Sciatic nerve (tissue), 2 donors: Measurements from ENCODE around the gene GTF2A1L. TPM values are rescaled to one million over a fixed set of nuclear protein-coding genes. Genes with fewer than 3 reads are reported as not detected.
"Not testable (repeated sequence)": the region's sequence is repeated elsewhere in the genome, so short reads cannot be mapped to it uniquely, and the experiment has no call there.

Experiments used
- ATAC-seq: fragments of 200-7000 bp; cut with Tn5 transposase; one replicate; pipeline ENCODE4 v1.9.1; 2020; ENCODE audit warnings: mild to moderate bottlenecking, moderate library complexity
- DNase-seq: peaks from one replicate; pipeline ENCODE4 v3.0.0-alpha.2; 2020; ENCODE audit warnings: low spot score
- intact Hi-C: fragments of 100-400 bp; cut with DNase I; formaldehyde crosslinking; loops from one replicate; pipeline ENCODE4 v1.14.2; 2022
- total RNA-seq: library from RNA; stranded (reverse); fragmentation: NEBNext Ultra II Directional; extraction: Animal tissue kit (Norgen Biotek cat#: 25700); gene quantifications from one replicate; pipeline ENCODE4 v1.2.1, GENCODE V29; 2021
- donor health status: DM: no; HTN: no; CAD: no.
- donor health status: DM: no; HTN: no; CAD: no.

GTF2A1L gene
- total RNA-seq, 1 donor from 2014 or later: 1.4 TPM

DNA sequence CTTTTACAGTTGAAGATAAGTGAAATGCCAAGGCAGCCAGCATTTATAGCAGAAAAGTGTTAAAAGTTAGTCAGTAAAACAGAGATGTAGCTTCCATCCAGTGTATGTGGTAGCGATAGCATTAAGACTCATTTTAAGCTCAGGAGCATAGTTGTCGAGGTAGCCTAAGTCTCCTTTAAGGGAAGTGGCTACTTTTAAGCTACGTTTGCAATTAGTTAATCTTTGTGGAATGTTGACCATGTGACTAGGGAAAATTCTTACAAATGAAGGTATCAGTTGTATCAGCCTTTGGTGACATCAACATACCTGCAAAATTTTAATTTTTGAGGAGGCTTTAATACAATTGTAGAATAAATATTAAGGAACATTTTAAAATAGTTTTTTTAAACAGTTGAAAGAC is 76.0 kb downstream of the GTF2A1L start:
- no peak for DNase-seq
- no peak for ATAC-seq
- intact Hi-C loops: no loop called here

DNA sequence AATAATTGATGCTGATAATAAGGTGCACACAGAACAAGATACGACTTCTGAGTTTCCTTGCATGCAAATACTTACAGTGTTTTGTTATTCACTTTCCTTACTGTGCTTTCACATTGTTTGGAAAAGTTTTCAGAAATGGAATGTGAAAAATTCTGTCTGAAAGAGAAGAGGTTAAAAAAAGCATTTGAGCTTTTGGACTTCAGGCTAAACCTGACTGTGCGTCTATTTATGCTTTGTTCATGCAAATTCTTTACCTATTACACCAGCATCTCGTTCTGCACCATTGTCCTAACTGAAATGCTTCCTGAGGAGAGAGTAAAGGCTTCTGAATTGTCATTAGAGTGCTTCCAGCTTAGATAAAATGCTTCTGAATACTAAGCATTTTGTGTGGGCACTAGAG is 76.5 kb downstream of the GTF2A1L start:
- intact Hi-C loops: no loop called here
- no peak for ATAC-seq
- DNase-seq: no peak

DNA sequence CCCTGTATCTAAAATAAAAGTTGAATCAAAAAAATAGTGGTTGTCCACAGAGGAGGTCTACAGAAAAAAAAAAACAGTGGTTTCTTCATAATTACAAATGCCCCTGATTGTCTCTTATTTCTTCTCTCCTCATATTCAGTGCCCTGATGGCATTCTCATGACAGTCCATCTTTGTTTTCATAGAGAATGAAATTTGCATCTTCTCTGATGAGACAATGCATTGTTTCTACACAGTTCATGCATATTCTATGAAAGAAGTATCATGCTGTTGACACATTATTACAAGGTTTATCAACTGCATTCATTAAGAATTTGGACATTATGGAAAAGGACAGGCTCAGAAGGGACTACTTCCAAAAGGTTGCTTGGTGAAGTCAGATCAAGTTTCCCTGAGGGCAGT is 78.3 kb downstream of the GTF2A1L start:
- intact Hi-C loops: no loop called here
- DNase-seq (no peak), ATAC-seq (no peak)

DNA sequence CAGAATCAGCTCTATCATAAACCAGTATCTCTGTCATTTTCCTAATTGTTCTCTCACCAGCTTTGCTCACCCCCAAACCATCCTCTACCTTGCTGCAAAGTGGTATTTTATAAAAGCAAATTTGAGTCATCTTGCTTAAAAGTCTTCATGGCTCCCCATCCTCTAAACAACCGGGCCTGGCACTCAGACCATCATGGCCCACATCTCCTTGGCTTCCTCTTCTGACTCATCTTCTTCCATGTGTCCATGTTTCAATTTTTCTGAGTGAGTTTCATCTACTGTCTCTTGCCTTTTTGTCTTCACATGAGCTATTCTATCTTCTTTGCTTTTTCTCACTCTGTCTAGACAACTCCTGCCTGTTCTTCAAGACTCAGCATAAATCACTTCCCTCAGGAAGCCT is 79.2 kb downstream of the GTF2A1L start:
- ATAC-seq (no peak), DNase-seq (no peak)
- intact Hi-C loops: no loop called here

DNA sequence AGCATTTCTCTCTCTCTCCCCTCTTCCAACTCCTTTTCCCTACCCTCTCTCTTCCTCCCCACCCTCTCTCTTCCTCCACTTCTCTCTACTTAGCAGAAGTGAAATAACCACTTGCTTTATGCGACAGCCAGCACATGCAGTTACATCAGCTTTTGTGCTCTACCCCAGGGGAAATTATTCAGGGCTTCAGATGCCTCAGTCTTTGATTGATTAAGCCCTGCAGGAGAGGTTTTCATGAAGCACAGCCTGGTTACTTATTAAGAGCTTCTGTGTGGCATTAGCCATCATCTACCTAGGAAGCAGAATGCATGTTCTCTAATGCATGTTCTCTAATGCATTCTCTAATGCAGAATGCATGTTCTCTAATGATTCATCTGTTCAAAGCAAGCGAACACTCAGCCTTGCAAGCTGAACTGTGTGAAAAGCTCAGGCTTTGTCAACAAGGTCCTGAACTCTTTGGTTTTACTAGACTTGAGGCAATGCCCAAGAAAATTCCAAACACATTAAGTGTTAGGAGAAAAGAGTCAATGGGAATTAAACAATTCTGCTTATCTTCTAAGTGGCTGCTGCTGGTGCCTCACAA is 81.8 kb downstream of the GTF2A1L start:
- ATAC-seq: no peak
- intact Hi-C loops: no loop called here
- DNase-seq: no peak

DNA sequence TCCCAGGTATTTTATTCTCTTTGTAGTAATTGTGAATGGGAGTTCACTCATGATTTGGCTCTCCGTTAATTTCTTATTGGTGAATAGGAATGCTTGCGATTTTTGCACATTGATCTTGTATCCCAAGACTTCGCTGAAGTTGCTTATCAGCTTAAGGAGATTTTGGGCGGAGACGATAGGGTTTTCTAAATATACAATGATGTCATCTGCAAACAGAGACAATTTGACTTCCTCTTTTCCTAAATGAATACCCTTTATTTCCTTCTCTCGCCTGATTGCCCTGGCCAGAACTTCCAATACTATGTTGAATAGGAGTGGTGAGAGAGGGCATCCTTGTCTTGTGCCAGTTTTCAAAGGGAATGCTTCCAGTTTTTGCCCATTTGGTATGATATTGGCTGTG is 86.0 kb downstream of the GTF2A1L start:
- intact Hi-C loops, DNase-seq, ATAC-seq: not testable (repeated sequence)

DNA sequence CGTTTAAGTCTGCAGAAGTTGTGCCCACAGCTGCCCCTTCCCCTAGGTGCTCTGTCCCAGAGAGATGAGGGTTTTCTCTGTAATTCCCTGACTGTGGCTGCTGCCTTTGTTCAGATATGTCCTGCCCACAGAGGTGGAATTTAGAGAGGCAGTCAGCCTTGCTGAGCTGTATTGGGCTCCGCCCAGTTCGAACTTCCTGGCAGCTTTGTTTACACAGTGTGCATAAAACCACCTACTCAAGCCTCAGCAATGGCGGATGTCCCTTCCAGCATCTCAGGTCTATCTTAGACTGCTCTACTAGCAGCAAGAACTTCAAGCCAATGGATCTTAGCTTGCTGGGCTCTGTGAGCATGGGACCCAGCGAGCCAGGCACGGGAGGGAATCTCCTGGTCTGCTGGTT is 89.8 kb downstream of the GTF2A1L start:
- no peak for ATAC-seq

DNA sequence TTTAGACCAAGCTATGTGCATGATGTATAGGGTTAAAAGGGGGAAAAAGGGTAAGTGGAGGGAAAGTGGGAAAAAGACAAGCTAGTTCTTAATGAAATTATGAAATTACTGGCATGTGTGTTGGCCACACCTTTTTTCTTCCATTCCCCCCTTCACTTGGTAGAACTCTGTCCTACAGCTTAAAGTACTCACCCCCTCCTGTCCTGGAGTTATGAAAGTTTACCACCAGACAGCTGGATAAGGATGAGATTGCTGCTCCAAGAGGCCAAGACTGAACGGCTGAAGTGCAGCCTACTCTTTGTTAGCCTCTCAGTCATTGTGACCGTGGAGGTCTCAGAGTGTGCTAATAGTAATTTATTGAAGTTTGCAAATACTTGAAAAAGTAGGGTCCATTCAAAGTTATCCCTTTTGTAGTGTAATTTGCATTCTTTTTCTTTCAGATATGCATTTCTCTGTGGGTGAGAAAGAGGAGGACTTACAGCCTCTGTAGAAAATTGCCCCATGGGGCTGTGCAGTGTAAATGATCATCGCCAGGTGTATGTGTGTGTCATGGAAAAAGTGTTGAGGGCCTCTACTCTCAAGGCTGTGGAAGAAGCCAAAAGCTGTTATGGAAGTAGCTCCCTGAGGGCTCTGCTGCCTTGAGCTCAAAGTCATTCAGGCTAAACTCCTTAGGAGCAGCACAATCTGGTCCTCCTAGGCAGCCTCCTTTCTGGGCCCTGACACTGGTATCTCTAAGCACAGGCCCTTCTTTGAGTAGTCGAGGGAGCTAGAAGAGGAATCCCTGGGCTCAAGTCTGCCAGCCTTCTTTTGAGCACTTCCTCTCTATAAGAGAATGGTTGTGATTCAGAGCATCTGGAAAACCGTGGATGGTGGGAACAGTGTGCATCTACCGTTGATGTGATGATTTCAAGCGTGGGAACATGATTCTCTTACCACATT is 91.7 kb downstream of the GTF2A1L start:
- no peak for DNase-seq
- no peak for ATAC-seq
- intact Hi-C loops: no loop called here

More for the DNA sequence above, 89.8 kb downstream of the GTF2A1L start:
- intact Hi-C loops: no loop called here
- no peak for DNase-seq

DNA sequence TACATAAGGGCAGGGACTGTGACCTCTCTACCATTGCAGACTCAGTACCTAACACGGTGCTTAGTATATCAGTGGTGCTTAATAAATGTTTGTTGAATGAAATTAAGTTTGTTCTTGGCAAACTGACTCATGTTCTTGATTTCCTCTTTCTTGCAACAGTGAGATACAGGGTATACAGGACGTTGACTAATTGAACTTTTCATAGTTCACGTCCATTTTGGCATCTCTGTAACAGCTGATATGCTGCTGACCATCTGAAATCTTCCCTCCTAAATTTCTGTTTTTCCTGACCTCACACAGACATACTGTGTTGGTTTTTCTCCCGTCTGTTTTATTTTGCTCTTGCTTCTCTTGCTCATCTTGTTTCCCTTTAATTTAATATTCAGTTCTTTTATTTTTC is 93.7 kb downstream of the GTF2A1L start:
- no peak for DNase-seq
- ATAC-seq: no peak
- intact Hi-C loops: no loop called here

DNA sequence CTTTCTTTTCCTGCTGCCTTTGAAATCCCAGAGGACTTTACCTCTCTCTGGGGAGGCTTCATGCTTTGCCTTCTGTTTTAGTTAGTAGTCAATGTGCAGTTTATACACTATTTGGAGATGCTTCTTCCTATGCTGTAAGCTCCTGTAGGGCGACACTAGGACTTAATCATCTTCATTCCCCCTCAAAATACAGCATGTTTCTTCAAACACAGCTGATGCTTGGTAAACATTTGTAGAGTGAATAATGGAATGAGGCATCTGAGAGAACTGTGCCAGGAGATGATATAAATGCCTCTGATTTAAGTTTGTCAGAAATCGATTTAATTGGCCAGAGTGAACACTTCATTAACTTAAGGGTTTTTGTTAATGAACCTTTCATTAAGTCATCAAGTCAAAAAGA is 94.5 kb downstream of the GTF2A1L start:
- DNase-seq (no peak), ATAC-seq (no peak)
- intact Hi-C loops: no loop called here

DNA sequence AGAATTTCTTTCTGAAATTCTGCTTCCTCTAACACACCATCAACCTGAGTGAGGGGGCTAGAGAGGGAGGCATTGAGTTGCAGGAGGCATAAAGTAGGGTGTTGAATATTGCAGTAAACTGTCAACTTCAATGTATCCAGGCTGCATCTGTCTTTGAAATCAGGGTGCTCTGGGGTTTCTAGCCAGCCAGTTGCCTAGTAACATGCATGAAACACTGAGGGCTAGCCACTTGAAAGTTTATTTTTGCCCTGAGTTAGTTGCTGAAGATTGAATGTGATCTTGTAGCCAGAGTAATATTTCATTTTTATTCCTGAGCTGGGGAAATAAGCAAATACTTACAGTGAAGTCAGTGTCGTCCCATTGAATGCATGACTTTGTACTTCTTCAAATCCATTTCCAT is 96.0 kb downstream of the GTF2A1L start:
- no peak for DNase-seq
- ATAC-seq: no peak
- intact Hi-C loops: no loop called here

DNA sequence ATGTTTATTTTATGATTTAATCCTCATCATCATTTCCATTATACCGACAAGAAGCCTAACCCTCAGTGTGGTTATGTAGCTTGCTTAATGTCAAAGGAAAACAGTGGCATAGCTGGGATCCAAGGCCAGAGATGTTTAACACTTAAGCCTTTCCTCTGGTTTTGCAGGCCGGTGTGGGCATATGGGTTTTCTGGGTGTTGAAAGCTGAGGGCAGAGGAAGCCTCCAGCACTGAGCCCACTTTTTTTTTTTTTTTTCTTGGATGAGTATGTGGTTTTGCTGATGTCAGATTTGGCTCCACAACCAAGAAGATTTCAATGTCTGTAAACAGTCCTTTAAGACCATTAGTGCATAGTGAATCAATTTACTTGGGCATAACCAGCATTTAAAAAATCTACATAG is 96.6 kb downstream of the GTF2A1L start:
- ATAC-seq (peak; percentile 44), DNase-seq (no peak)
- intact Hi-C loops: no loop called here

DNA sequence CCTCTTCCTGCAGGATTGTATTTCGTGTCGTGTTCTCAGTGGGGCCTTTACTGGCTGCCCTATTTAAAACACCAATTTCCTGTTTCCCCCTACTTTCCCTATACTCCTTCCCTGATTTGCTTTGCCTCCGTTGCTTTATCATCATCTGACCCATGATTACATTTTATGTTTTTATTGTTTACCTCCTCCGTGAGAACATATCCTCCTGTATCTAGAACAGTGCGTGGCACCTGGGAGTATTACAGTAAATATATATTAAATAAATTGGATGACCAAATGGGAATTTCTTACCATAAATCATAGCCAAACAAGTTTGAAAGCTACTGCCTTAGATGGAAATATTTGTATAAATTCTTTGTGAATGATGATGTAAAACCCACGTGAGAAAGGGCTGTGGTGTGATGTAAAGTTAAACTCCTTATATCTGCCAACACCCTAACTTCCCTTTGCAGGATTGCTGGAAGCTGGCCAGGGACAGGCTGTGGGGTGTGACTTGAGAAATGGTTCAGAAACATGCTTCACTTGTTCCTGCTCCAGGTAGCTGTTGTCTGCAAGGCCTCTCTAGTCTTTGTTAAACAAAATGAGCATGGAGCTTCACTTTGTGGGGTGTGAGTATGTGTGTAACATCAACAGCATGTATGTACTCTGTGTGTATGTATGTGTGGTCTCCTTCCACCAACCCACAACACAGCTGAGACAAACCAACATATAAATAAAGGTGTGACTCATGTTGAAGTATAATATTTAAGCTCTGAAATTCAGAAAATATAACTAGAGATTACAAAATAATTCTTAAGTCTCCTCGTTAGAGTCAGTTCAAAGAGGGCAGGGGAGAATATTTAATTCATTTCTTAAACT is 97.6 kb downstream of the GTF2A1L start:
- no peak for DNase-seq
- intact Hi-C loops: no loop called here
- ATAC-seq: no peak

DNA sequence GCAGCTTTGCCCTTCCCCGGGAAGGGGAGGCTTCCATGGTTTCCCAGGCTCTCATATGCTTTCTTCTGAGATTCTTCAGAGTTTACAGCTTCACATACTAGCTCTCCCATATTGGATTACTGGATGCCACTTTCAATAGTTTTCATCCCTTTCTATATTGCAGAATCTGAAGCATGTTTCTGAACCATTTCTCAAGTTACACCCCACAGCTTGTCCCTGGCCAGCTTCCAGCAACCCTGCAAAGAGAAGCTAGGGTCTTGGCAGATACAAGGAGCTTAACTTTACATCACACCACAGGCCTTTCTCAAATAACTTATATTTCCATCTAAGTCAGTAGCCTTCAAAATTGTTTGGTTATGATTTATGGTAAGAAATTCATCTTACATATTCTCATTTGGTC is 98.3 kb downstream of the GTF2A1L start:
- DNase-seq: no peak
- intact Hi-C loops: no loop called here
- ATAC-seq: no peak

DNA sequence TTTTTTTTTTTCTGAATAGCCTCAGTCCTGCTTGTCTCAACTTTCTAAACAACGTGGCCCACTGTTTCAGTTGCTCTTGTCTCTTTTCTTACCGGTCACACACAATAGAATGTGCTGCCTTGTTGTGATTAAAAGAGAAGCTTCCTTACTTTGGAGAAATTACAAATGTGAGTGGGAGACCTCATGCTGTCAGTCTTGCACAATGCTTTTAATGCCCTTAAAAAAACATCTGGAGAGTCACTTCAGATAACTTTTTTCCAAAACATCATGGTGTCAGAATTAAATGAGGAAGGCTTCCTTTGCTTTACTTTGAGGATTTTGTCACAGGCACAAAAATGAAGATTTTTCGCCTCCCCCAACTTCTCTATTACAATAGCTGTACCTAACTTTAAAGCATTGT is 100.2 kb downstream of the GTF2A1L start:
- ATAC-seq (no peak), DNase-seq (no peak)
- intact Hi-C loops: no loop called here

DNA sequence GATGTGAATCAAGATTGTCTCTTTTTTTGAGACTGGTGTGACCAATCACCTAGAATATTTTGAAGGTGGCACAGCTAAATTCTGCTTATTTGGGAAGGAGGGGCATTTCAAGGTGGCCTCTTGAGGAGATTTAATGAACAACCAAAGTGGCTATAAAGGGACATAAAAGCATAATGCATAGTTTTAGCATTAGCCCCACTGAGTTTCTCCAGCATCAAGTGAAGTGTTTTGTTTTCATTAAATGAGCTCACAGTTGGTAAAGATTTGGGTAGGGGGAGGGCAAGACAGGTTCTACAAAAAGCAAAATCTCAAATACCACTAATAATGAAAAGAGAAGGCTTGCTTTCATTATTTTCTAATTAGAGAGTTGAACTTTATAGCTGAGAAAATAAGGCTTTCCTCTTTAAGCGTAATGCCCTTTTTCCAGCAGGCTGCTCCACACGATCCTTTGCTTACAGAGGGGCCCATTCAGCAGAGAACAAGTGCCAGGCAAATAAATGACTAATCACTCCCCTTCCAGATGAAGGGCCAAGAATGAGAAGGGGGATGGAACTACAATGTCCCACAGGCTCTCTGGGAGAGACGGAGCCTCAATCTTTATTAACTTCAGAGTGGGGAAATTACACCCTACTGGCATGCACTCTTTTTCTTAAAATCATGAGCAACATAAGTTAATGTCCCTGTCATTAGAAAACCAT is 102.0 kb downstream of the GTF2A1L start:
- ATAC-seq (peak; percentile 39), DNase-seq (no peak)
- intact Hi-C loops: no loop called here

DNA sequence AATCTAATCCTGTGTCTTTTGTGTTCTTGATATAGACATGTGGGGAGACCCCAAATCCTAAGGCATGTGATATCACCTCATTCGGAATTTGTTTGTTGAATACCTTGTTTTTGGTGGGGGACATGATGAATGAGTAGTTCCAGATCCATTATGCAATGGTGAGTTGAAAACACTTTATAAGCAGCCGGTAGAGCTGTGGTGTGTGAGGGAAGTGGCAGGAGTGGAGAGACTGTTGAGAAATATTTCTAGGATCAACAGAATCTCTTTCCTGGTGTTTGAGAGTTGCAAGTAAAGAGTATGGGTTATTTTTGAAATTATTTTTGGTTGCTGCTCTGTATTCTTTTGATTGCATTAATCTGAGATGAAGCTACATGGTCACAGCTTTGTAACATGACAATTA is 103.5 kb downstream of the GTF2A1L start:
- intact Hi-C loops: no loop called here
- ATAC-seq: no peak

DNA sequence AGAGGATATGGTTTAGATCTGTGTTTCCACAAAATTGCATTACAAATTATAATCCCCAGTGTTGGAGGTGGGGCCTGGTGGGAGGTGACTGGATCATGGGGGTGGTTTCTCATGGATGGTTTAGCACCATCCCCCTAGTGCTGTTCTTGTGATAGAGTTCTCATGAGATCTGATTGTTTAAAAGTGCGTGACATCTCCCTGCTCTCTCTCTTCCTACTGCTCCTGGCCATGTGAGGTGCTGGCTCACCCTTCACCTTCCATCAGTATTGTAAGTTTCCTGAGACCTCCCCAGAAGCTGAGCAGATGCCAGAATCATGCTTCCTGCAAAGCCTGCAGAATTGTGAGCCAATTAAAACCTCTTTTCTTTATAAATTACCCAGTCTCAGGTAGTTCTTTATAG is 104.7 kb downstream of the GTF2A1L start:
- intact Hi-C loops: no loop called here
- DNase-seq (no peak), ATAC-seq (no peak)

More for the DNA sequence above, 103.5 kb downstream of the GTF2A1L start:
- no peak for DNase-seq

DNA sequence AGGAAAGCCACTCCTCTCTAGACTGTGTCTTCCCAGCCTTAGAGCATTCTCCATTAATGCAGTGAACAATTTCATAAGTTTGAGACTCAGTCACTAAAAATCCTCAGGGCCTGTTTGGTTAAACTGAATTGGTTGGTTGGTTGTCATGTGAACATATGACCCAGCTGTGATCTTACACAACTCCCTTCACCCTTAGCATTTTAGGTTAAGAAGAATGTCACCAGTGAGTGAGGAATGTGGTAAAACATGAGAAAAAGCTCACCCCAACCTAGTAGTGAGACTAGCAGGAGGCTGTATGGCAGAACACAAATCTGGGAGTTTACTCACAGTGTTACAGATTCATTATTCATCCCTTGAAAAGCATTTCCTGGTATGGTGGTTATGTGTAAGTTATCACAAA is 105.5 kb downstream of the GTF2A1L start:
- DNase-seq: no peak
- intact Hi-C loops: no loop called here
- ATAC-seq: no peak
